Neural cell (in vitro differentiated cells): ENCODE results near the gene ERICH6B. TPM values are rescaled to one million over a fixed set of nuclear protein-coding genes. Genes with fewer than 3 reads are reported as not detected.

Experiments used
- H2AFZ ChIP-seq: fragments of 200-600, 300-800 bp; sonication (generic), shearing (Covaris generic); 2 replicates; pipeline ENCODE4 v1.6.0; 2014; ENCODE audit warnings: low read depth, mild to moderate bottlenecking, antibody characterized with exemption, low read length, moderate library complexity
- H3F3A ChIP-seq: fragments of 200-600 bp; shearing (Covaris generic); 2 replicates; pipeline ENCODE4 v1.6.1; 2016; ENCODE audit warnings: mild to moderate bottlenecking, moderate library complexity, mixed read lengths, antibody characterized with exemption, low read length; ENCODE audit not compliant: insufficient read depth, poor library complexity, severe bottlenecking
- H3K27ac ChIP-seq: fragments of 200-600, 300-800 bp; sonication (generic), shearing (Covaris generic); 2 replicates; pipeline ENCODE4 v1.5.1; 2014; ENCODE audit warnings: mild to moderate bottlenecking, low read length, moderate library complexity
- H3K27me3 ChIP-seq: fragments of 300-800, 200-600 bp; sonication (generic), shearing (Covaris generic); 2 replicates; pipeline ENCODE4 v1.6.0; 2014; ENCODE audit warnings: mild to moderate bottlenecking, low read depth, low read length, moderate library complexity; ENCODE audit not compliant: insufficient read depth
- H3K36me3 ChIP-seq: fragments of 300-800, 200-600 bp; sonication (generic), shearing (Covaris generic); 2 replicates; pipeline ENCODE4 v1.5.1; 2014; ENCODE audit warnings: mild to moderate bottlenecking, antibody characterized with exemption, low read length, moderate library complexity; ENCODE audit not compliant: insufficient read depth
- H3K4me2 ChIP-seq: fragments of 300-800, 200-600 bp; sonication (generic), shearing (Covaris generic); 2 replicates; pipeline ENCODE4 v1.6.0; 2014; ENCODE audit warnings: mild to moderate bottlenecking, low read length
- H3K4me3 ChIP-seq: fragments of 300-800, 200-600 bp; sonication (generic), shearing (Covaris generic); 2 replicates; pipeline ENCODE4 v1.5.1; 2014; ENCODE audit warnings: mild to moderate bottlenecking, low read length, moderate library complexity
- H3K79me2 ChIP-seq: fragments of 200-600 bp; shearing (Covaris generic); replicated peaks from 2 replicates; pipeline ENCODE4 v1.6.0; 2014; ENCODE audit warnings: mild to moderate bottlenecking, low read length, moderate library complexity; ENCODE audit not compliant: insufficient read depth
- H3K9ac ChIP-seq: fragments of 300-800, 200-600 bp; sonication (generic), shearing (Covaris generic); 2 replicates; pipeline ENCODE4 v1.6.1; 2016; ENCODE audit warnings: mild to moderate bottlenecking, low read length, mixed read lengths
- H3K9me2 ChIP-seq: fragments of 200-600 bp; shearing (Covaris generic); 2 replicates; pipeline ENCODE4 v1.6.1; 2016; ENCODE audit warnings: mild to moderate bottlenecking, low read length, mixed read lengths; ENCODE audit not compliant: insufficient read depth
- H3K9me3 ChIP-seq: fragments of 200-600, 300-800 bp; sonication (generic), shearing (Covaris generic); 2 replicates; pipeline ENCODE4 v1.6.1; 2016; ENCODE audit warnings: mild to moderate bottlenecking, mixed run types, low read length, moderate library complexity, mixed read lengths
- H4K20me1 ChIP-seq: fragments of 200-600 bp; shearing (Covaris generic); 2 replicates; pipeline ENCODE4 v1.6.1; 2016; ENCODE audit warnings: mild to moderate bottlenecking, mixed run types; ENCODE audit not compliant: insufficient read depth
- EP300 ChIP-seq: fragments of 450-650 bp; conservative IDR thresholded peaks from 2 replicates; pipeline ENCODE4 v1.6.1; 2014; ENCODE audit warnings: antibody characterized with exemption, mild to moderate bottlenecking, moderate library complexity; ENCODE audit not compliant: poor library complexity, severe bottlenecking
- EZH2 ChIP-seq: fragments of 200-600, 300-800 bp; shearing (Covaris generic), sonication (generic); IDR thresholded peaks from 2 replicates; pipeline ENCODE4 v1.6.1; 2014; ENCODE audit warnings: antibody characterized with exemption, low read length, borderline replicate concordance, mild to moderate bottlenecking; ENCODE audit not compliant: insufficient read depth, poor library complexity, severe bottlenecking
- MXI1 ChIP-seq: fragments of 450-650 bp; conservative IDR thresholded peaks from 2 replicates; pipeline ENCODE4 v1.6.1; 2014; ENCODE audit warnings: antibody characterized with exemption, mild to moderate bottlenecking; ENCODE audit not compliant: poor library complexity, severe bottlenecking
- POLR2AphosphoS5 ChIP-seq: IDR thresholded peaks from 2 replicates; pipeline ENCODE4 v1.6.1; 2012
- RAD21 ChIP-seq: fragments of 450-650 bp; conservative IDR thresholded peaks from 2 replicates; pipeline ENCODE4 v1.6.1; 2014; ENCODE audit warnings: antibody characterized with exemption, mild to moderate bottlenecking, moderate library complexity
- SMC3 ChIP-seq: fragments of 450-650 bp; conservative IDR thresholded peaks from 2 replicates; pipeline ENCODE4 v1.6.1; 2014; ENCODE audit warnings: antibody characterized with exemption, mild to moderate bottlenecking, moderate library complexity; ENCODE audit not compliant: poor library complexity
- TAF1 ChIP-seq: IDR thresholded peaks from 2 replicates; pipeline ENCODE4 v1.6.1; 2012; ENCODE audit warnings: low read depth
- polyA plus RNA-seq: library from polyadenylated mRNA; depleted of rRNA; stranded (reverse); fragments of >200 nt; gene quantifications from 2 replicates; pipeline ENCODE4 v1.2.3, GENCODE V29; 2014
- TF ChIP-seq, protein P1 (sequence below): IDR thresholded peaks from 2 replicates; pipeline ENCODE4 v1.6.1; 2012; ENCODE audit warnings: borderline replicate concordance
- TF ChIP-seq, protein P2 (sequence below): fragments of 450-650 bp; IDR thresholded peaks from 2 replicates; pipeline ENCODE4 v1.5.1; 2014; ENCODE audit warnings: antibody characterized with exemption, mild to moderate bottlenecking, moderate library complexity; ENCODE audit not compliant: poor library complexity, severe bottlenecking

ERICH6B gene
- polyA plus RNA-seq, 1 donor from 2014 or later = not detected

DNA sequence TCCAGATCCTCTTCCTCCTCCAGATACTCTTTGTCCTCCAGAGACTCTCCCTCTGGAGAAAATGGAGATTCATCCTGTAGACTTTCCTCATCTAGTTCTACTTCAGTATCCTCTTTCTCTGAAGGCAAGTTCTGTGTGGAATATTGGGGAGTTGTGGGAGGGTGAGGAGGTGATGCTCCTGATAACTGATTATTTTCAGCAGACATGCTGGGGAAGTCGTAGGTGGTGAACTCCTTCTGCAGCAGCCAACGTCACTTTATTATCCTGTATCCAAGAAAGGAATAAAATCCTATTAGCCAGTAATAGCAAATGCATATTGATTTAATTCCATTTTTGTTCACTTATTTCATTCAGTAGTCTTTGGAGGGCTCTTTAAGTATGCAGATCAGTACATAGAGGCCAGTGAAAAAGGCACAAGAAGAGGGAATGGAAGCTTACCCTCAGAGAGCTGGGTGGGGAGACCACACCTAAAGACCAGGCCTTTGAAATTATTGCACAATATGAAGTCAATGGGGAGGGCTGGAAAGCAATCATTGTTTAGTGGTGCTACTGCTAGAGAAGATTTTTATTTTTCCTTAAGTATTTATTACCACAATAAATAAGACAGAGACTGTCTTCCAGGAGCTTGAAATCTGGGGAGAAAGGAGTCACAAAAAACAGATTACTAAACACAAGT is 18.6 kb downstream of the ERICH6B start:
- TF ChIP-seq RAD21 (no peak), TAF1 (no peak), SMC3 (no peak), EP300 (no peak), POLR2AphosphoS5 (no peak), EZH2 (no peak)
- TF ChIP-seq, protein P1, sequence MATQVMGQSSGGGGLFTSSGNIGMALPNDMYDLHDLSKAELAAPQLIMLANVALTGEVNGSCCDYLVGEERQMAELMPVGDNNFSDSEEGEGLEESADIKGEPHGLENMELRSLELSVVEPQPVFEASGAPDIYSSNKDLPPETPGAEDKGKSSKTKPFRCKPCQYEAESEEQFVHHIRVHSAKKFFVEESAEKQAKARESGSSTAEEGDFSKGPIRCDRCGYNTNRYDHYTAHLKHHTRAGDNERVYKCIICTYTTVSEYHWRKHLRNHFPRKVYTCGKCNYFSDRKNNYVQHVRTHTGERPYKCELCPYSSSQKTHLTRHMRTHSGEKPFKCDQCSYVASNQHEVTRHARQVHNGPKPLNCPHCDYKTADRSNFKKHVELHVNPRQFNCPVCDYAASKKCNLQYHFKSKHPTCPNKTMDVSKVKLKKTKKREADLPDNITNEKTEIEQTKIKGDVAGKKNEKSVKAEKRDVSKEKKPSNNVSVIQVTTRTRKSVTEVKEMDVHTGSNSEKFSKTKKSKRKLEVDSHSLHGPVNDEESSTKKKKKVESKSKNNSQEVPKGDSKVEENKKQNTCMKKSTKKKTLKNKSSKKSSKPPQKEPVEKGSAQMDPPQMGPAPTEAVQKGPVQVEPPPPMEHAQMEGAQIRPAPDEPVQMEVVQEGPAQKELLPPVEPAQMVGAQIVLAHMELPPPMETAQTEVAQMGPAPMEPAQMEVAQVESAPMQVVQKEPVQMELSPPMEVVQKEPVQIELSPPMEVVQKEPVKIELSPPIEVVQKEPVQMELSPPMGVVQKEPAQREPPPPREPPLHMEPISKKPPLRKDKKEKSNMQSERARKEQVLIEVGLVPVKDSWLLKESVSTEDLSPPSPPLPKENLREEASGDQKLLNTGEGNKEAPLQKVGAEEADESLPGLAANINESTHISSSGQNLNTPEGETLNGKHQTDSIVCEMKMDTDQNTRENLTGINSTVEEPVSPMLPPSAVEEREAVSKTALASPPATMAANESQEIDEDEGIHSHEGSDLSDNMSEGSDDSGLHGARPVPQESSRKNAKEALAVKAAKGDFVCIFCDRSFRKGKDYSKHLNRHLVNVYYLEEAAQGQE = no peak
- TF ChIP-seq, protein P2, sequence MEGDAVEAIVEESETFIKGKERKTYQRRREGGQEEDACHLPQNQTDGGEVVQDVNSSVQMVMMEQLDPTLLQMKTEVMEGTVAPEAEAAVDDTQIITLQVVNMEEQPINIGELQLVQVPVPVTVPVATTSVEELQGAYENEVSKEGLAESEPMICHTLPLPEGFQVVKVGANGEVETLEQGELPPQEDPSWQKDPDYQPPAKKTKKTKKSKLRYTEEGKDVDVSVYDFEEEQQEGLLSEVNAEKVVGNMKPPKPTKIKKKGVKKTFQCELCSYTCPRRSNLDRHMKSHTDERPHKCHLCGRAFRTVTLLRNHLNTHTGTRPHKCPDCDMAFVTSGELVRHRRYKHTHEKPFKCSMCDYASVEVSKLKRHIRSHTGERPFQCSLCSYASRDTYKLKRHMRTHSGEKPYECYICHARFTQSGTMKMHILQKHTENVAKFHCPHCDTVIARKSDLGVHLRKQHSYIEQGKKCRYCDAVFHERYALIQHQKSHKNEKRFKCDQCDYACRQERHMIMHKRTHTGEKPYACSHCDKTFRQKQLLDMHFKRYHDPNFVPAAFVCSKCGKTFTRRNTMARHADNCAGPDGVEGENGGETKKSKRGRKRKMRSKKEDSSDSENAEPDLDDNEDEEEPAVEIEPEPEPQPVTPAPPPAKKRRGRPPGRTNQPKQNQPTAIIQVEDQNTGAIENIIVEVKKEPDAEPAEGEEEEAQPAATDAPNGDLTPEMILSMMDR = no peak
- H3K9me3 ChIP-seq = no peaks in the 10 kb centered on the region
- no peaks in the 10 kb centered on the region for H3K27me3 ChIP-seq
- no peak overlapping the region for H3K4me2 ChIP-seq
- no peak overlapping the region for H3K4me3 ChIP-seq
- H3K27ac ChIP-seq = no peak overlapping the region
- no peak overlapping the region for H2AFZ ChIP-seq
- no peaks in the 10 kb centered on the region for H3F3A ChIP-seq
- H4K20me1 ChIP-seq = no peaks in the 10 kb centered on the region
- no peaks in the 10 kb centered on the region for H3K79me2 ChIP-seq
- no peak overlapping the region for H3K9ac ChIP-seq
- H3K36me3 ChIP-seq = no peaks in the 10 kb centered on the region
- no peaks in the 10 kb centered on the region for H3K9me2 ChIP-seq

DNA sequence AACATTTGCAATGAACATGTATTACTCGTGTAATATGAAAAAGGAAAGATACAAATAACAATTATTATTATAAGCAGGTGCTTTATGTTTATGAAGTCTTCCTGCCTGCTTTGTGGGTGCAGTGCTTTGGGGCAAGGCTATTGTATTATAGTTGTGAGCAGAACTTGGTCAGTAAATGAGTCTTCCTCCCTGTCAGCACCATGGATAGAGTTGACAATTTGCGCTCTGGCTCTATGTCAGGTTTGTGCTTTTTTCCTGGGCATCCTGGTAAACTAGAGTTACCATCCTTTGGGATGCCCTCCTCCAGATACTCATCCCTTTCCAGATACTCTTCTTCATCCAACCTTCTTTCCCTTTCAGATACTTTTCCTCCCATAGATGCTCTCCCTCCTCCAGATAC is 19.6 kb downstream of the ERICH6B start:
- Histone ChIP-seq H4K20me1 (no peaks in the 10 kb centered on the region), H3K27ac (no peak overlapping the region), H3K27me3 (no peaks in the 10 kb centered on the region), H3K4me2 (no peak overlapping the region), H3F3A (no peaks in the 10 kb centered on the region), H3K9me3 (no peaks in the 10 kb centered on the region), H3K36me3 (no peaks in the 10 kb centered on the region), H3K9ac (no peak overlapping the region), H3K79me2 (no peaks in the 10 kb centered on the region), H3K9me2 (no peaks in the 10 kb centered on the region), H3K4me3 (no peak overlapping the region), H2AFZ (no peak overlapping the region)
- no peak for TF ChIP-seq MXI1
- no peak for TF ChIP-seq EZH2
- TF ChIP-seq RAD21 = no peak
- TF ChIP-seq, protein P1 = no peak
- TF ChIP-seq, protein P2 = no peak
- no peak for TF ChIP-seq SMC3
- no peak for TF ChIP-seq EP300
- no peak for TF ChIP-seq POLR2AphosphoS5
- TF ChIP-seq TAF1 = no peak
